ENCODE results near the gene TPD52L2. TPM values are rescaled to one million over a fixed set of nuclear protein-coding genes. Genes with fewer than 3 reads are reported as not detected.
"Not testable (repeated sequence)": the region's sequence is repeated elsewhere in the genome, so short reads cannot be mapped to it uniquely, and the experiment has no call there.

Gene TPD52L2
- total and polyA plus RNA-seq, 3 donors from 2014 or later: 89.9 to 132 (median 100) TPM

DNA sequence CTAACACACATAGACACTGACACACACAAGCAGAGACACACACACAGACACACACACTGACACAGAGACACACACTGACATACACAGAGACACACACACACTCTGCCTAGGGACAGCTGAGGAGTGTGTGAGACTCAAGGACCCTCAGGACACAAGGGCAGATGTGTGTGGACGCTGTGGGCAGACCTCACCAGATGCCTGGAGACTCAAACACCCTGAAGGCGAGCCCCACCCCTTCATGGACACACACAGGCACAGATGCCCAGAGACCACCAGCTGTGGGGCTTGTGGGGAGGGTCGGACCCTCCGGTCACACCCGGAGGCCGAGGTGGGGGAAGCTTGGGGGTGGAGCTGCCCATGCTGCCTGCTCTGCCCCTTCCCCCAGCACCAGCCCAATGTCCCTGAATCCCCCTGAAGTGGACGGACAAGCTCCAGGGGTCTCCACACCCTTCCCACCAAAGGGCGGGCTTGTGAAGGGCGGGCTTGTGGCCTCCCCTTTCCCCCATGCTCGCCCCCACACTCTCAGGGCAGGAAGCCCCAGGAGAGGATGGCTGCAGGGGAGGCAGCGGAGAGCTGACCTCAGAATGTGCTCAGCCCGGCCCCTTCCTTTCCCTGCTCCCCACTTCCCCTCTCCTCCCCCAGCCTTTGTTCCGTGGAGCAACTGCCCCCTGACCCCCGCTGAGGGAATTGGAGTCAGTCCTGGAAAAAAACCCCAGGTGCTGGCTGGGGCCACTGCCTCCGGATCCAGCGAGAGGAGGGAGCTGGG is 17.6 kb upstream of the TPD52L2 start:
- Histone ChIP-seq H3K4me3 (no peak overlapping the region), H3K27ac (peak overlapping the region; percentile 68 to 76), H3K36me3 (ENCODE audit: low read depth, missing control alignments) (no peaks in the 10 kb centered on the region), H3K9me3 (no peaks in the 10 kb centered on the region), H3K4me1 (peaks cover 31% of the 10 kb centered on the region), H3K27me3 (no peaks in the 10 kb centered on the region)
- WGBS, 2 donors: 32 to 35% methylated on average over 5 to 16 of the region's 16 CpGs
- intact Hi-C loops (cut with DNase I; ENCODE audit: low total_unique reads): no loop called here
- TF ChIP-seq, protein P1, sequence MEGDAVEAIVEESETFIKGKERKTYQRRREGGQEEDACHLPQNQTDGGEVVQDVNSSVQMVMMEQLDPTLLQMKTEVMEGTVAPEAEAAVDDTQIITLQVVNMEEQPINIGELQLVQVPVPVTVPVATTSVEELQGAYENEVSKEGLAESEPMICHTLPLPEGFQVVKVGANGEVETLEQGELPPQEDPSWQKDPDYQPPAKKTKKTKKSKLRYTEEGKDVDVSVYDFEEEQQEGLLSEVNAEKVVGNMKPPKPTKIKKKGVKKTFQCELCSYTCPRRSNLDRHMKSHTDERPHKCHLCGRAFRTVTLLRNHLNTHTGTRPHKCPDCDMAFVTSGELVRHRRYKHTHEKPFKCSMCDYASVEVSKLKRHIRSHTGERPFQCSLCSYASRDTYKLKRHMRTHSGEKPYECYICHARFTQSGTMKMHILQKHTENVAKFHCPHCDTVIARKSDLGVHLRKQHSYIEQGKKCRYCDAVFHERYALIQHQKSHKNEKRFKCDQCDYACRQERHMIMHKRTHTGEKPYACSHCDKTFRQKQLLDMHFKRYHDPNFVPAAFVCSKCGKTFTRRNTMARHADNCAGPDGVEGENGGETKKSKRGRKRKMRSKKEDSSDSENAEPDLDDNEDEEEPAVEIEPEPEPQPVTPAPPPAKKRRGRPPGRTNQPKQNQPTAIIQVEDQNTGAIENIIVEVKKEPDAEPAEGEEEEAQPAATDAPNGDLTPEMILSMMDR (IDR thresholded peaks at IDR 0.05): no peak
- TF ChIP-seq POLR2A (IDR thresholded peaks at IDR 0.05): no peak
- DNase-seq: no peak

DNA sequence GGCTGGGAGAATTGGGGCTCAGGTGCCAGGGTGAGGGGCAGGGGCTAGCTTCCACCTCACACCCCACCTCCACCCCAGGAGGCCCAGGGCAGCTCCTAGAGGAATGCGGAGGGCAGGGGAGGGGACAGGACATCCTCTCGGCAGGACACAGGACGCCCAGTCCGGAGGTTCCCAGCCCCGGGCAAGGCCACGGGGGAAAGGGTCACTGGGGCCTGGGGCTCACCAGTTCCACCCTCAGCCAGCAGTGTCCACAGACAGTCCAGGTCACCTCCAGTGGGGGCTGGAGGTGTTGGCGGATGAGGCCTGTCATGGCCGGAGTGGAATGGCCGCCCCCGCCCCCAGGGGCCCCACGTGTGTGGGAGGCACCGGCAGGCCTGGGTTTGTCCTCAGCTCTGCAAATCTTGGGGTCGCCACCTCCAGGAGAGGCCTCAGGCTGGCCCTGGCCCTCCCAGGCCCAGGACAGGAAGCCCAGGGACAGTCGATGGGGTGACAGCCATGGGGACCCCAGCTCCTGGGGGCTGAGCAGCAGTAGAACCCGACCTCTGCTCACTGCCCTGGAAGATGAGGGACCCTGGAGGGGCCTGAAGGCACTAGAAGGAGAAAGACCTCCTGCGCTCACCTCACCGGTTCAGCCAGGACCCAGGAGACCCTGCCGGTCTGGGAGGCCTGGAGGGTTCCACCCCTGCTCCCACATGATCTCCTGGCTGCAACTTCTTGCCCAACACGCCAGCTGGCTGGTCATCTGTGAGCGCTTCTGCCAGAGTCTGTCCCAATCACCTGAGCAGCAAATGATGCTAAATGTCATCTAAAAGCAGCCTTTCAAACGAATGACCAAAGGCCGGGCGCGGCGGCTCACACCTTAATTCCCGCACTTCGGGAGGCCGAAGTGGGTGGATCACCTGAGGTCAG is 16.8 kb upstream of the TPD52L2 start:
- TF ChIP-seq, protein P1 (IDR thresholded peaks at IDR 0.05): no peak
- TF ChIP-seq POLR2A (IDR thresholded peaks at IDR 0.05): no peak
- Histone ChIP-seq H3K4me3 (no peak overlapping the region), H3K9me3 (no peaks in the 10 kb centered on the region), H3K36me3 (ENCODE audit: low read depth, missing control alignments) (no peaks in the 10 kb centered on the region), H3K4me1 (peaks cover 32% of the 10 kb centered on the region), H3K27me3 (no peaks in the 10 kb centered on the region), H3K27ac (peak overlapping the region; percentile 68 to 76)
- DNase-seq: no peak
- intact Hi-C loops (cut with DNase I; ENCODE audit: low total_unique reads): no loop called here
- 65 to 75% methylated on average over 19 to 28 of the region's 28 CpGs for WGBS, 2 donors

DNA sequence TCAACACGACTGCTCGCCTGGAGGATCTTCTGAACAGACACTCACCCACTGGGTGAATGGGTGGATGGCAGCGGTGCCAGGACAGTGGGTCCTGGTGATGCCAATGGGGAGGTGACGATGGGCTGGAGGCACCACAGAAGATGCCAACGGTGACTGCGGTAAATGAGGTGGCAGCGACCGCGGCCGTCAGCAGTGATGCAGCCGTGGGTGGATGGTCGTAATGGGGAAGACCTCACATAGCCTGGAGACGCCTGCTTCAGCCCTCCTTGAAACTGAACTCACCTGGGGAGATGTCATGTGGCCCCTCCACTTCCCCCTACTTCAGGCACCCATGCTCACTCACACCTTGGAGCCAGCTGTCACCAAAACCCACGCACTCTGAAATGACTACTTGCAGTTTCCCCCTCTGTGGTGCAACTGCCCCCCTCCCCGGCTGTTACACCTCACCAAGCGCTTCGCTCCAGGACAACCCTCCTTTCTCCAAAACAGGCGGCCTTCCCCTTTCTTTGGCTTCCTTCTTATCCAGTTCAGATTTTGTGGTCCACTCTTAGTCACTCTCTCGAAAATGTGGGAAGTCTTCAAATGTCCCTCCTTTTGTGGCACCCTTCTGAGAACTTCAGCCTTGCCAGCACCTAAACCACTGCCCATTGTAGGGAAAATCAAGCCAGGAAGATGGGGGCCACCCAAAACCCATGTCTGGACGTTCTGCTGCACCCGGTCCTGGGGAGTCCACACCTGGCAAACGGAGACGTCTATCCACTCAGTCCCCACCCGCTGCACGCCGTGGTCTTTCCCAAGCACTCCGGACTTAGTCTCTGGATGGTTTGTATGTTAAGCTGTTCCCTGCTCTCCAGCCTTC is 14.2 kb upstream of the TPD52L2 start:
- no peaks in the 10 kb centered on the region for H3K9me3 ChIP-seq
- intact Hi-C loops (cut with DNase I; ENCODE audit: low total_unique reads): no loop called here
- no peaks in the 10 kb centered on the region for H3K36me3 ChIP-seq (ENCODE audit: low read depth, missing control alignments)
- WGBS, 2 donors: 77 to 86% methylated on average over 25 to 27 of the region's 27 CpGs
- no peaks in the 10 kb centered on the region for H3K27me3 ChIP-seq
- no peak for DNase-seq
- no peak overlapping the region for H3K4me3 ChIP-seq
- no peak overlapping the region for H3K27ac ChIP-seq
- H3K4me1 ChIP-seq: peaks cover 52% of the 10 kb centered on the region
- TF ChIP-seq POLR2A (IDR thresholded peaks at IDR 0.05): no peak
- TF ChIP-seq, protein P1 (IDR thresholded peaks at IDR 0.05): no peak

DNA sequence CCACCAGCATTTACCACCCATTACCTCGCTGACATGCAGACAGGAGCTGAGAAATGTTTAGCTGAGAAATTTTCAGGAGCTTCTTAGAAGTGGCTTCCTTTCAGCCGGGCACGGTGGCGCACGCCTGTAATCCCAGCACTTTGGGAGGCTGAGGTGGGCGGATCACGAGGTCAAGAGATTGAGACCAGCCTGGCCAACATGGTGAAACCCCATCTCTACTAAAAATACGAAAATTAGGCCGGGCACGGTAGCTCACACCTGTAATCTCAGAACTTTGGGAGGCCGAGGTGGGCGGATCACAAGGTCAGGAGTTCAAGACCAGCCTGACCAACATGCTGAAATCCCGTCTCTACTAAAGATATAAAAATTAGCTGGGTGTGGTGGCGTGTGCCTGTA is 13.5 kb upstream of the TPD52L2 start:
- H3K27me3 ChIP-seq; DNase-seq; H3K27ac ChIP-seq; intact Hi-C loops (cut with DNase I; ENCODE audit: low total_unique reads); H3K4me3 ChIP-seq; H3K36me3 ChIP-seq (ENCODE audit: low read depth, missing control alignments); H3K9me3 ChIP-seq: not testable (repeated sequence)
- 72 to 91% methylated on average over 14 of the region's 14 CpGs for WGBS, 2 donors
- H3K4me1 ChIP-seq: peaks cover 52% of the 10 kb centered on the region

DNA sequence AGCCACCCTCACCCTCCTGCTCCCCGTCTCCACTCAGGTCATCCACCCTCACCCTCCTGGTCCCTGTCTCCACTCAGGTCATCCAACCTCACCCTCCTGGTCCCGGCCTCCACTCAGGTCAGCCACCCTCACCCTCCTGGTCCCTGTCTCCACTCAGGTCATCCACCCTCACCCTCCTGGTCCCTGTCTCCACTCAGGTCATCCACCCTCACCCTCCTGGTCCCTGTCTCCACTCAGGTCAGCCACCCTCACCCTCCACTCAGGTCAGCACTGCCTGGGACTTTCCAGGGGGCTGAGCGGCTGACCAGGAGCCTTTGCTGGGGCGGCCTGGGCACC is 11.4 kb upstream of the TPD52L2 start:
- intact Hi-C loops (cut with DNase I; ENCODE audit: low total_unique reads): not testable (repeated sequence)
- H3K27ac ChIP-seq: peak overlapping the region; percentile 77 to 82
- 59 to 62% methylated on average over 4 of the region's 4 CpGs for whole genome bisulfite sequencing, 2 donors

More for the DNA sequence above, 11.4 kb upstream of the TPD52L2 start:
- peaks cover 53% of the 10 kb centered on the region for H3K4me1 ChIP-seq
- H3K4me3 ChIP-seq; H3K27me3 ChIP-seq; H3K36me3 ChIP-seq (ENCODE audit: low read depth, missing control alignments); H3K9me3 ChIP-seq; DNase-seq: not testable (repeated sequence)

All from testis (tissue), 3 donors.